HG03060 (cell line): ENCODE data around the gene SCLT1.

ENCODE experiments used
- ATAC-seq: cut with Tn5 transposase; IDR thresholded peaks from one replicate; pipeline ENCODE4 v1.9.1; 2021; ENCODE audit warnings: low read depth, moderate number of reproducible peaks; ENCODE audit not compliant: unreplicated experiment

Gene SCLT1

GRCh38 chr4:128974136-128974581, 119.2 kb downstream of the SCLT1 start:
- ATAC-seq, result no peak

- no peak for ATAC-seq
Observed at GRCh38 chr4:128973384-128973783, 120.0 kb downstream of the SCLT1 start.

GRCh38 chr4:128961405-128961804, 131.9 kb downstream of the SCLT1 start:
- ATAC-seq, result no peak

- no peak for ATAC-seq
Observed at GRCh38 chr4:128958194-128958593, 135.1 kb downstream of the SCLT1 start.

- ATAC-seq, result no peak
Observed at GRCh38 chr4:128957459-128957858, 135.9 kb downstream of the SCLT1 start.

- ATAC-seq, result no peak
Observed at GRCh38 chr4:128955751-128956150, 137.6 kb downstream of the SCLT1 start.

GRCh38 chr4:128954941-128955340, 138.4 kb downstream of the SCLT1 start:
- no peak for ATAC-seq

GRCh38 chr4:128951316-128951715, 142.0 kb downstream of the SCLT1 start:
- no peak for ATAC-seq

GRCh38 chr4:128950796-128951195, 142.5 kb downstream of the SCLT1 start:
- no peak for ATAC-seq

- ATAC-seq, result no peak
Observed at GRCh38 chr4:128946916-128947315, 146.4 kb downstream of the SCLT1 start.

- no peak for ATAC-seq
Observed at GRCh38 chr4:128942607-128943006, 150.7 kb downstream of the SCLT1 start.

- no peak for ATAC-seq
Observed at GRCh38 chr4:128940971-128941370, 152.4 kb downstream of the SCLT1 start.

GRCh38 chr4:128930051-128930450, 163.3 kb downstream of the SCLT1 start:
- ATAC-seq, result no peak

- ATAC-seq, result no peak
Observed at GRCh38 chr4:128924951-128925350, 168.4 kb downstream of the SCLT1 start.

GRCh38 chr4:128921954-128922353, 171.4 kb downstream of the SCLT1 start:
- no peak for ATAC-seq

- ATAC-seq, result peak; percentile 85
Observed at GRCh38 chr4:128917781-128918180, 175.6 kb downstream of the SCLT1 start.

- no peak for ATAC-seq
Observed at GRCh38 chr4:128916832-128917231, 176.5 kb downstream of the SCLT1 start.

GRCh38 chr4:128915544-128915943, 177.8 kb downstream of the SCLT1 start:
- no peak for ATAC-seq

- ATAC-seq, result no peak
Observed at GRCh38 chr4:128913228-128913627, 180.1 kb downstream of the SCLT1 start.

- no peak for ATAC-seq
Observed at GRCh38 chr4:128908735-128909134, 184.6 kb downstream of the SCLT1 start.

GRCh38 chr4:128907981-128908380, 185.4 kb downstream of the SCLT1 start:
- ATAC-seq, result no peak

GRCh38 chr4:128906581-128906980, 186.8 kb downstream of the SCLT1 start:
- no peak for ATAC-seq

- no peak for ATAC-seq
Observed at GRCh38 chr4:128904821-128905220, 188.5 kb downstream of the SCLT1 start.
